Endothelial cell (in vitro differentiated cells): ENCODE measurements around the gene PLEKHA6. TPM values are rescaled to one million over a fixed set of nuclear protein-coding genes. Genes with fewer than 3 reads are reported as not detected.

ENCODE experiments used
- DNase-seq: peaks from one replicate; pipeline ENCODE4 v3.0.0; 2021; ENCODE audit warnings: low spot score
- H3K27ac Mint-ChIP-seq: one replicate; pipeline ENCODE4 v1.8.0; 2021; ENCODE audit warnings: mixed read lengths, inconsistent platforms; ENCODE audit not compliant: unreplicated experiment
- H3K27me3 Mint-ChIP-seq: one replicate; pipeline ENCODE4 v1.8.0; 2021; ENCODE audit warnings: mild to moderate bottlenecking, moderate library complexity, mixed read lengths, inconsistent platforms; ENCODE audit not compliant: unreplicated experiment
- H3K36me3 Mint-ChIP-seq: one replicate; pipeline ENCODE4 v1.8.0; 2021; ENCODE audit warnings: mild to moderate bottlenecking, low read depth, mixed read lengths, inconsistent platforms; ENCODE audit not compliant: unreplicated experiment
- H3K4me1 Mint-ChIP-seq: one replicate; pipeline ENCODE4 v1.8.0; 2021; ENCODE audit warnings: mild to moderate bottlenecking, mixed read lengths, inconsistent platforms; ENCODE audit not compliant: unreplicated experiment
- H3K4me3 Mint-ChIP-seq: one replicate; pipeline ENCODE4 v1.8.0; 2021; ENCODE audit warnings: mild to moderate bottlenecking, mixed read lengths, inconsistent platforms; ENCODE audit not compliant: unreplicated experiment
- H3K9me3 Mint-ChIP-seq: one replicate; pipeline ENCODE4 v1.8.0; 2021; ENCODE audit warnings: mixed read lengths, inconsistent platforms; ENCODE audit not compliant: unreplicated experiment
- CTCF ChIP-seq: fragments of 200-600 bp; sonication (generic); IDR thresholded peaks from one replicate; pipeline ENCODE4 v1.5.0; 2021; ENCODE audit warnings: antibody characterized with exemption; ENCODE audit not compliant: unreplicated experiment
- total RNA-seq: library from RNA; stranded (reverse); fragmentation: NEBNext Ultra II Directional; extraction: Animal tissue kit (Norgen Biotek cat#: 25700); gene quantifications from one replicate; pipeline ENCODE4 v1.2.1, GENCODE V29; 2021; ENCODE audit not compliant: unreplicated experiment

PLEKHA6 gene
- total RNA-seq, 1 donor from 2014 or later = 3.7 TPM

DNA sequence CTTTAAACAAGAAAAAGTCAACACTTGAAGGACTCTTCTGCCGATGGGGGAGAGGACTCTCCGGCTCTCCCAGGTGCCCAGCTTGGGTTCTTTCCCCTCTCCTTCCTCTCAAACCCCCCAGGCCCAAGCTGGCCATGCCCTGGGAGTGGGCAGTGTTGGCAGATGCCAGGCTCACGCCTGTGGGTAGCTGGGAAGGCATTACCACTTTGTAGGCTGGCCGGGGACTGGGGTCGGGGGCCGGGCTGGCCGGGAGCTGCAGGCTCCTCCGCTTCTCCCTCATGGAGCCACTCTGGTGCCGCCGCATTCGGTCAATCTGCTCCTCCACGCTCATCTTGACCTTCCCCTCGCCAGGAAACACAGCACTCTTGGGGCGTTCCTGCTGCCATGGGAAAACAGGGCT, 129.5 kb downstream of the PLEKHA6 start:
- Mint-ChIP-seq H3K36me3 (peaks cover 8% of the 10 kb centered on the region), H3K27me3 (no peaks in the 10 kb centered on the region), H3K4me1 (peaks cover 3% of the 10 kb centered on the region), H3K27ac (no peak overlapping the region), H3K4me3 (no peak overlapping the region), H3K9me3 (no peaks in the 10 kb centered on the region)
- DNase-seq = no peak
- TF ChIP-seq CTCF = no peak

DNA sequence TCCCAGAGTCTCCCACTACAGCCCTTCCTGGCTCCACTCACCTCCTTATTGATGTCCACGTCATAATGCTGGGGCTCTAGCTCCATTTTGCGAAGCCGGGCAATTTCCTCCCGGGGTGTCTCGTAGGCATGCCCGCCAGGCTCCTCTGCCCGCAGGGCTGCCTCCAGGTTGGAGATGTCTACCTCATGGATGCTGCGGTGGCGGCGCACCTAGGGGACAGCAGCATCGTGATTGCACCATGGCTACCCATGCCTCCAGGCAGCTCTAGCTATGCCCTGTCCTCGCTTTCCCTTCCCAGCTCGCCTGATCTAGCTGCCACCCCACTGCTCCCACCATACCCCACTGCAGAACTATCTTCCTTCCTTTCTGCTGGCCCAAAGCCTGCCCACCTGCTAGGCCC, 130.8 kb downstream of the PLEKHA6 start:
- H3K27me3 Mint-ChIP-seq = no peaks in the 10 kb centered on the region
- DNase-seq = no peak
- no peak overlapping the region for H3K27ac Mint-ChIP-seq
- peaks cover 3% of the 10 kb centered on the region for H3K4me1 Mint-ChIP-seq
- TF ChIP-seq CTCF = no peak
- no peaks in the 10 kb centered on the region for H3K9me3 Mint-ChIP-seq
- peaks cover 8% of the 10 kb centered on the region for H3K36me3 Mint-ChIP-seq
- peak overlapping the region; percentile 43 for H3K4me3 Mint-ChIP-seq

DNA sequence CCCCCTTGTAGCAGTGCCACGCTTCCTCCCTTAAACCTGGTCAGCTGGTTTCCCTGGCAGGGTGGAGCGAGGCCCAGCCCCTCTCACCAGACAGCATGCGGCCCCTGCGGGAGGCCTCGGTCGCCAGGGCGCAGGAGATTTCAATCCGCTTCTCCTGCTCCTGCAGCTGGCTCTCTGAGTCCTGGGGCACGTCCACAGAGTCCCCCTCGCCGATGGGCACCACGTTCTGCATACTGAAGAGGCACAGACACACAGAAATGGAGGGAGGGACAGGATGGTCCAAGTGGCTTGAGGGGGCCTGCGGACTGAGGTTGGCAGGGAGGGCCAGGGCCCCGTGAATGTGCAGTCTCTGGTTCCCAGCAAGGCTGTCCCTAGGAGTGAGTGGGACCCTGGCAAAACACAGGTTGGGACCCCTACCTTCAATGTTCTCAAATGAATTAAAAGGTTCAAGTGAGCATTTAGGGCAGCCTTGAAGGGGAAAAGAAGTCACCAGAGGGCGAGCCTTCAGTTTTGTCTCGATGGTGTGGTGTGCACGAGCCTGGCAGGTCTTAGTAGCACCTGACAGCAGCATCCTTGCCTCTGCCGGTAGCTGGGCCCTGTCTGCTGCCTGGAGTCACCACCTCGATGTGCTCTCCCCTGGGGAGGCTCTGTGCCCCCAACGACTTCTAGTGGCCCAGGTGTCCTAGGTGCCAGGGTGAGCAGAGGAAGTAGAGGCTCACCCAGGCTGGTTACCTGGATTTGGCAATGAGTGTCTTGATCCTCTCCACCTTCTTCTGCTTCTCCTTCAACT, 131.5 kb downstream of the PLEKHA6 start:
- peaks cover 8% of the 10 kb centered on the region for H3K36me3 Mint-ChIP-seq
- no peak for TF ChIP-seq CTCF
- peaks cover 3% of the 10 kb centered on the region for H3K4me1 Mint-ChIP-seq
- no peaks in the 10 kb centered on the region for H3K9me3 Mint-ChIP-seq
- no peaks in the 10 kb centered on the region for H3K27me3 Mint-ChIP-seq
- no peak overlapping the region for H3K4me3 Mint-ChIP-seq
- no peak overlapping the region for H3K27ac Mint-ChIP-seq
- DNase-seq = no peak

DNA sequence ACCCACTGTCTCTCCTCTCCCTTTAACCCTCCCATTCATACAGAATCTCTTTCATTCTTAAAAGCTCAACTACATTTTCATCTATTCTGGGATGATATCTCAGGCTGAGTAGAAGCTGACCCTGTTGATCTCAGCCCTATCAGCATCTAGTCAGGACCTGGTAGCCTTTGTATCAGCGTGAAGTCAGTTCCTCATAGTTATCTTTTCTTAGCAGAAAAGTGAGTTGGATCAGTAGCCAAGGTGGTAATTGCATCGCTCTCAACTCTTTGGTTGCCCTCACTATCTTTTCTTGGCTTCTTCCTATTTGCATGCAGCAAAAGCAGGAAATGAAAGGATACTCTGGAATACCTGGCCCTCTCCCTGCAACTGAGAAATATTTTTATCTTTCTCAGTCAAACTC, 132.4 kb downstream of the PLEKHA6 start:
- Mint-ChIP-seq H3K4me3 (no peak overlapping the region), H3K4me1 (peaks cover 3% of the 10 kb centered on the region), H3K9me3 (no peaks in the 10 kb centered on the region), H3K27me3 (no peaks in the 10 kb centered on the region), H3K36me3 (peaks cover 8% of the 10 kb centered on the region), H3K27ac (no peak overlapping the region)
- no peak for DNase-seq
- no peak for TF ChIP-seq CTCF

GRCh38 chr1:204225841-204226735, 133.6 kb downstream of the PLEKHA6 start:
- no peak for DNase-seq
- Mint-ChIP-seq H3K4me1 (peaks cover 3% of the 10 kb centered on the region), H3K4me3 (no peak overlapping the region), H3K9me3 (no peaks in the 10 kb centered on the region), H3K27ac (no peak overlapping the region), H3K36me3 (peaks cover 4% of the 10 kb centered on the region), H3K27me3 (no peaks in the 10 kb centered on the region)
- TF ChIP-seq CTCF = no peak
